GM21447 (cell line): Measurements from ENCODE around the gene DNAJC4.
A peak's percentile ranks its signal among the peaks of the same experiment; 100 is the strongest.

Experiments
- ATAC-seq: cut with Tn5 transposase; IDR thresholded peaks from one replicate; pipeline ENCODE4 v1.9.1; 2021; ENCODE audit not compliant: unreplicated experiment

The DNAJC4 gene

GRCh38 chr11:64227405-64227956, 2.9 kb upstream of the DNAJC4 start:
- no peak for ATAC-seq

DNA sequence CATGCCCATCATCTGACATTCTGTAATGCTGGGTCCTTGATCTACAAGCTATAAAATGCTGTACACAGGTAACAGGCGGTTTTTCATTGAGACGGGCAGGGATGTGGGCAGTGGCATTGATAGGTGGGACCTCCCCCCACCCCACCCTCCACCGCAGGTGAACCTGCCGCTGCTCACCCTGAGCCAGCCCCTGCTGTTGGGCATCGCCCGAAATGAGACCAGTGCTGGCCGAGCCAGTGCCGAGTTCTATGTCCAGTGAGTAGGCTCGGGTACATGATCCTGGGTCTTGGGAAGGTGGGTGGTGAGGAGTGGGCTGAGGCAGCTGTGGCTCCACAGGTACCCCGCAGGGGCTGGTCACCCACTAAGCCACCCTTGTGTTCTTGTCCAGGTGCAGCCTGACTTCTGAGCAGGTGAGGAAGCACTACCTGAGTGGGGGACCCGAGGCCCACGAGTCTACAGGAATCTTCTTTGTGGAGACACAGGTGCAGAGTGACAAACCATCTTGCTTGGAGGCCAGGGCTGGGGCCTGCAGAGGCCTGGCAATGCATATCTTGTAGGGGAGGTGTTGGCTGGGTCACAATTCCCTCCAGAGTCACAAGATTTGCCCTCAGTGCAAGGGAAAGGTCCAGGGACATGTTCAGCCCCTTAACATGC, 1.1 kb upstream of the DNAJC4 start:
- ATAC-seq, result no peak

DNA sequence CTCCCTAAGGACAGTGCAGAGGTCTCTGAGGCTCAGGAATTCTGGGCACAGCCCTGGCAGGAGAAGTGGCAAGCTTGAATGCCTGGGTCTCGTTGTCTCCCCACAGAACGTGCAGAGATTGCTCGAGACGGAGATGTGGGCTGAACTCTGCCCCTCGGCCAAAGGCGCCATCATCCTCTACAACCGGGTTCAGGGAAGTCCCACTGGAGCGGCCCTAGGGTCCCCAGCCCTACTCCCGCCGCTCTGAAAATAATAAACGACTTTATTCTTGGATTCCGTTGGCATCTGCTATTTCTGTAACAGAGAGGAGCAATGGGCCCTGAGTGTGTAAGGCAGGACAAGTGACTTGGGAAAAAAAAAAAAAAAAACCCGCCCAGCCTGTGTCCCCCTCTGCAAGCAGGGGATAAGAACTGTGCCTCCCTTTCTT, 591 bp upstream of the DNAJC4 start:
- no peak for ATAC-seq

- no peak for ATAC-seq
Observed at GRCh38 chr11:64230985-64231365, 627 bp downstream of the DNAJC4 start.

DNA sequence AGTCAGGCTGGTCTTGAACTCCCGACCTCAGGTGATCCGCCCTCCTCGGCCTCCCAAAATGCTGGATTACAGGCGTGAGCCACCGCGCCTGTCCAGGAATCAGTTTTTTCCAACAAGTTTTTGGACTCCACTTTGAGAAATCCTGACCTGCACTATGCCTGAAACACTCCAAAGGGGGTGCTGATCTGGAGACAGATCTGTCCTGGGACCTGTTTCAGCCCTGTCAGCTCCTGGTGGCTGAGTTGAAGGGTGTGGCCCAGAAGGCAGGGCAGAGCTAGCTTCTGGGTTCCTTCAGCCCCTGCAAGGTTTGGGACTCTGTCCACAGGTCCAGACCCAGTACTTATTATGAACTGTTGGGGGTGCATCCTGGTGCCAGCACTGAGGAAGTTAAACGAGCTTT, 1.2 kb downstream of the DNAJC4 start:
- no peak for ATAC-seq

DNA sequence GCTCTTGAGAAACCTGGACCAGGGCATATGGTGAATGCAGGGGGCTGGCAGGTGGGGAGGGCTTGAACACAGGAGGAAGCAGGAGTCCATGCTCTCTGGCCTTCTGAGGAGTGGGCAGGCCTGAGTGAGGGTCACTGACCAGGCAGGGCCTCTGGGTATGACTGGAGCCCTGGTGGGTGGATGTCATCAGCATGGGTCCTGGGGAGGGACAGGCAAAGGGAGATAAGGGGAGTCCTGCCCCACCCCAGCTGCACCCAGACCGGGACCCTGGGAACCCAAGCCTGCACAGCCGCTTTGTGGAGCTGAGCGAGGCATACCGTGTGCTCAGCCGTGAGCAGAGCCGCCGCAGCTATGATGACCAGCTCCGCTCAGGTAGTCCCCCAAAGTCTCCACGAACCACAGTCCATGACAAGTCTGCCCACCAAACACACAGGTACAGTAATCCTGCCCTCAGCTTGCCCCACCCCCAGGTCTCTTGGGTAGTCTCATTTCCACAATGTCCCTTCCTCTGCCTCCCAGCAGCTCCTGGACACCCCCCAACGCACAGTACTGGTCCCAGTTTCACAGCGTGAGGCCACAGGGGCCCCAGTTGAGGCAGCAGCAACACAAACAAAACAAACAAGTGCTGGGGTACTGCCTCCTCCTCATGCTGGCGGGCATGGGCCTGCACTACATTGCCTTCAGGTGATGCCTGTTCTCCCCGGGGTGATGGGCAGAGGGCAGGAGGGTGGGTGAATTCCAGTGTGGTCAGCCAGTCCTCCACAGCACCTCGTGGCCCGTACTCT, 2.0 kb downstream of the DNAJC4 start:
- ATAC-seq, result no peak

DNA sequence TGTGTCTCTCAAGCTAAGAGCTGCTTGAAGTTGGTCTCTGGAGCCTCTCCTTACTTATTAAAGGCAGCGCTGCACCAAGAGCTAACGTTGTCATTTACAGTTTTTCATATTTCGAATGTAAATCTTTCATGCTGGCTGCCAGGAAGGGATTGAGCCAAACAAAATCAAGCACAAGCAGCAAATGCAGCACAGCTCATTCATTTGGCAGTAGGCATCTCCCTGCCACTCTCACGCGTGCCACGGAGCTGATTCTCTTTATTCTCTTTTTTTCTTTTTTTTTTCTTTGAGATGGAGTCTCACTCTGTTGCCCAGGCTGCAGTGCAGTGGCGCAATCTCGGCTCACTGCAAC, 2.6 kb downstream of the DNAJC4 start:
- no peak for ATAC-seq

DNA sequence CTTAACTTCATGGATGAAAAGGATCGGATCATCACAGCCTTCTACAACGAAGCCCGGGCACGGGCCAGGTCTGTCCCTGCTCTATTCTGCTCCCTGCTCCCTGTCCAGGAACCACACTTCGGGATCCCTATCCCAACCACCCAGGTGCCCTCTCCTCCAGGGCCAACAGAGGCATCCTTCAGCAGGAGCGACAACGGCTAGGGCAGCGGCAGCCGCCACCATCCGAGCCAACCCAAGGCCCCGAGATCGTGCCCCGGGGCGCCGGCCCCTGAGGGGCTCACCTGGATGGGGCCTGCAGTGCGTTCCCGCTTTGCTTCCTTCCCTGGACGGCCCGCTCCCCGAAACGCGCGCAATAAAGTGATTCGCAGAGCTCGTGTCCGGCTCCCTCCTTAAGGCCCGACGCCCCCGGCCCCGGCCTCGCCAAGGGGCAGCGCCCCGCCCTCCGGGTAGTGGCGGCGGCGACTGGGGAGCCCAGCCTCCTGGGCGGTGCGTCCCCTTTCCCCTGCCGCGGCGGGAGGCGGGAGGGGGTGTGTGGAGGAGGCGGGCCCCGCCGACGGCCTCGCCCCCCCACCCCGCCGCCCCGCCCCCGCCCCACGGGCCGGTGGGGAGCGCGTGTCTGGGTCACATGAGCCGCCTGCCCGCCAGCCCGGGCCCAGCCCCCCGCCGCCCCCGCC, 3.7 kb downstream of the DNAJC4 start, which contains the start of gene VEGFB:
TSS of gene VEGFB (plus strand) at position 672 of the 674 bp plus-strand sequence. CDS start 250 bp downstream, outside the sequence.
- ATAC-seq, result no peak

GRCh38 chr11:64234647-64235379, 4.5 kb downstream of the DNAJC4 start:
- no peak for ATAC-seq

DNA sequence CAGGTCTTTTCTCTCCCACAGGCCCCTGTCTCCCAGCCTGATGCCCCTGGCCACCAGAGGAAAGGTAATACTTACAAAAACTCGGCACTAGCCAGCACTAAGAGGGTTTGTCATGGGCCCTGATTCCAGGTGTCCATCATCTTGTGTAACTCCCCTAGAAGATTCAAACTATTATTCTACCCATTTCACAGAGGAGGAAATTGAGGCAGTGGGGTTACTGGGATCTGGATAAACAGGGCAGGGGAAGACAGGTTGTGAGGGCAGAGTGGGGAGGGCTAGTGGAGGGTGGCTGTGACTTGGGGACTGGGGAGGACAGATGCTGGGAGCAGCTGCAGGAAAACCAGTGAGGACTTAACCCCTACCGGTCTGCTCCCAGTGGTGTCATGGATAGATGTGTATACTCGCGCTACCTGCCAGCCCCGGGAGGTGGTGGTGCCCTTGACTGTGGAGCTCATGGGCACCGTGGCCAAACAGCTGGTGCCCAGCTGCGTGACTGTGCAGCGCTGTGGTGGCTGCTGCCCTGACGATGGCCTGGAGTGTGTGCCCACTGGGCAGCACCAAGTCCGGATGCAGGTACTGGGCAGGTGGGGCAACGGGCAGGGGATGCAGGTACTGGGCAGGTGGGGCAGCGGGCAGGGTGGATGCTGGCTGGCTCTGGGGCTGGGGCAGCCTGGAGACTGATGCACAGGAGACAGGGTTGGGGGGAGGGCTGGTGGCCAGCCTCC, 5.3 kb downstream of the DNAJC4 start:
- ATAC-seq, result no peak

DNA sequence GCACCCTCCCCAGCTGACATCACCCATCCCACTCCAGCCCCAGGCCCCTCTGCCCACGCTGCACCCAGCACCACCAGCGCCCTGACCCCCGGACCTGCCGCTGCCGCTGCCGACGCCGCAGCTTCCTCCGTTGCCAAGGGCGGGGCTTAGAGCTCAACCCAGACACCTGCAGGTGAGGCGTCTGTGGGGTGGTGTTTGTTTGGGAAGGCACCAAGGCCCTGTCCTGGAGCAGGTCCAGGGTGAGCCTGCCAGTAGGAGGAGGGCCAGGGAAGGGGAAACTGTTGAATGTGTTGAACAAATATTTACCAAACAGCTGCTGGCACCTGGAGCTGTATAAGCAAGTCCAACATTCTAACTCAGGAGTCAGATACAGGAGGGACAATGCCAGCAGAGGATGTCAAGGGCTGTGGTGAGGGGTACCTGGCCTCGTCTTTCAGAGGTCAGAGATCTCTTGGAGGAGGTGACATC, 7.2 kb downstream of the DNAJC4 start:
- no peak for ATAC-seq

DNA sequence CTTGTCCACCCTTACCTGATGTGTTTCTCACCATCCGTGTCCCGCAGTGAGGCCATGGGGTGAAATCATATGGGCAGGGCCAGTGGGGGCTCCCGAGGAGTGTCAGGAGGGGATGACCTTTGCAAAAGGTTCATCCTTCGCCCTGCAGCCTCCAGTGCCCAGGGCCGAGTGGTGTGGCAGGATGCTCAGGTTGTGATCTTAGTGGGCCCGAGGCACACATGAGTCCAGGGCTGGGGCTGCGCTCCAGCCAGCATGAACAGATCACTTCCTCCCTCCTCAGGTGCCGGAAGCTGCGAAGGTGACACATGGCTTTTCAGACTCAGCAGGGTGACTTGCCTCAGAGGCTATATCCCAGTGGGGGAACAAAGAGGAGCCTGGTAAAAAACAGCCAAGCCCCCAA, 7.7 kb downstream of the DNAJC4 start:
- no peak for ATAC-seq

DNA sequence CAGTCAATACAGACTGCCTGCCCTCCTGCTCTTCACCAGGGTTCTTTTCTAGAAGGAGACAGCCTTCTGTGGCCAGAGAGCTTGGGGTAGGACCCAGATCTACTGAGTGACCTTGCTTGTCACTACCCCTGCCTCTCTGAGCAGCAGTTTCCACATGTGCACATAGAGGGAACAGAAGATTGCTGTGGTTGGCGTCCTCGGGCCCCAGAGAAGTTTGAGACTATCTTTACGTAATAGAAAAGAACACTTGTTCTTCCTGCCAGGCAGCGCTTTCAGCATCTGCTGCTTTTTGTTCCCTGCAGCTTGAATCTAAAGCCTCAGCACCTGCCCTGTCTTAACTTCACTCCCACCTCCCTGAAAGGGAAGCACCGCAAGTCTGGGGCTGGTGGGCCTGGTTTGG, 8.7 kb downstream of the DNAJC4 start:
- no peak for ATAC-seq

DNA sequence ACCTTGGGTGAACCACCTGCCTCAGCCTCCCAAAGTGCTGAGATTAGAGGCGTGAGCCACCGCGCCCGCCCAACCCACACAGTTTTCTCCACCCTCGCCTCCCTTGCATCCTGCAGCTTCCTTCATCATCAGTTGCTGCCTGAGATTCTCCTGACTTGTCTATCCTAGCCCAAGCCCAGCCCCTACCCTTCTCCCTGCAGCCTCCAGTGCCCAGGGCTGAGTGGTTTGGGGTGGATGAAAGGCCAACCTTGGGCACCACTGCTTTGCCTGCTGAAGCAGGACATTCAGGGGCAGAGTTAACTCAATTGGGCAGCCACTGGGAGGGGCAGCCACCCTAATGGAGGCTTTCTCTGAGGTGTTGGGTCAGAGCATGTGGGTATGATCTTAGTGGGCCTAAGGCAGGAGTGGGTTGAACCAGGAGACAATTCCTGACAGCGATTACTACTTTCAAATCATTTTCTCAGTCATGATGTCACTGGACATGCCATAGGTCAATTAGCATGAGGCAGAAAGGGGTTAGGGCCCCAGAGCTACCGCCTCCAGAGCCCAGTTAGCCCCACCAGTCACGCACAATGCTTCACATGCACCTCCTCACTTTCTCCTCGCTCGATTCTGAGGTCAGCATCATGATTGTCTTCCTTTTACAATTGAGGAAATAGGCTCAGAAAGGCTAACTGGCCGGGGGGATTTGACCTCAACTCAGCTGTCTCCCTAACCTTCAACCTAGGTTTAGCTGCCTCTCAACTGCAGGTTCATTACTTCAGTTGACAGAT, 9.5 kb downstream of the DNAJC4 start:
- no peak for ATAC-seq

DNA sequence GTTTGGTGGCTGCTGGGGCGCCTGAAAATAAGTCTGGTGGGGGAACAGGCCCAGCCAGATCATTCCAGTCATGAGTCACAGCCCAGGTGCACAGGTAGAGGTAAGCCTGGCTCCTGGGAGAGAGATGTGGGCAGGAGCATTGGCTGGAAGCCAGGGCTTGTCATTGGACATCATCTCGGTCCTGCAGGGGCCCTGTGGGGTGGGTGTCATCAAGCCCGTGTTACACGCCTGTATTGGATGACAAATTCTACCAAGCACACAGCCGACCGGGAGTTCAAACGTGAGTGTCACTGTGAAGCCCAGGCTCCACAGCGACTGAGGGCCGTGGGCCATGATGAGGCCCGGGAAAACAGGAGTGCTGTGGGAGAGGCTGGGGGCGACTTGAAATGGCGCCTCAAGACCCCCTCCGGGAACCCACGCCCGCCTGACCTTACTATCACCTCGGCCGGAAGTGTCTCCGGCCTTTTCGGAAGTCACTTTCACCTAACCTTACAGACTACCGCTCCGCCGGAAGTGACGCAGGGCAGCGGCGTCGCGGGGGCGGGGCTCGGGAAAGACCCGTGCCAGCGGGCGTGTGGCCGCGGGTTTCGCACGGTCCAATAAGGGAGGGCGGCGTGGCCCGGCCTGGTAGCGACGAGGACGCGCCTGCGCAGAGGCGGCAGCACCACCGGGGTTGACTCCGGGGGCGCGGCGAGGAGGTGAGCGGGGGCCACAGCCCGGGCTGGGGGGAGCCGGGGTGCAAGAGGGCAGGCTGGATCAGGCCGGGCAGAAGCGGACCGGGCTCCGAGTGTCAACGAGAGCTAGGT, 10.3 kb downstream of the DNAJC4 start, which contains the start of gene FKBP2:
TSS of gene FKBP2 (plus strand) at position 661 of the 806 bp plus-strand sequence. CDS start 1,293 bp downstream, outside the sequence.
- ATAC-seq, result peak; percentile 37

- peak; percentile 56 for ATAC-seq
Observed at GRCh38 chr11:64241241-64241490, 10.8 kb downstream of the DNAJC4 start.

- peak; percentile 7 for ATAC-seq
Observed at GRCh38 chr11:64241491-64242374, 11.4 kb downstream of the DNAJC4 start.
